ENCODE data around the gene SHD. TPM values are rescaled to one million over a fixed set of nuclear protein-coding genes. Genes with fewer than 3 reads are reported as not detected.

Gene SHD
- total and polyA plus RNA-seq, 2 of the 4 experiments (the other 2 are of a cell fraction) = not detected

DNA sequence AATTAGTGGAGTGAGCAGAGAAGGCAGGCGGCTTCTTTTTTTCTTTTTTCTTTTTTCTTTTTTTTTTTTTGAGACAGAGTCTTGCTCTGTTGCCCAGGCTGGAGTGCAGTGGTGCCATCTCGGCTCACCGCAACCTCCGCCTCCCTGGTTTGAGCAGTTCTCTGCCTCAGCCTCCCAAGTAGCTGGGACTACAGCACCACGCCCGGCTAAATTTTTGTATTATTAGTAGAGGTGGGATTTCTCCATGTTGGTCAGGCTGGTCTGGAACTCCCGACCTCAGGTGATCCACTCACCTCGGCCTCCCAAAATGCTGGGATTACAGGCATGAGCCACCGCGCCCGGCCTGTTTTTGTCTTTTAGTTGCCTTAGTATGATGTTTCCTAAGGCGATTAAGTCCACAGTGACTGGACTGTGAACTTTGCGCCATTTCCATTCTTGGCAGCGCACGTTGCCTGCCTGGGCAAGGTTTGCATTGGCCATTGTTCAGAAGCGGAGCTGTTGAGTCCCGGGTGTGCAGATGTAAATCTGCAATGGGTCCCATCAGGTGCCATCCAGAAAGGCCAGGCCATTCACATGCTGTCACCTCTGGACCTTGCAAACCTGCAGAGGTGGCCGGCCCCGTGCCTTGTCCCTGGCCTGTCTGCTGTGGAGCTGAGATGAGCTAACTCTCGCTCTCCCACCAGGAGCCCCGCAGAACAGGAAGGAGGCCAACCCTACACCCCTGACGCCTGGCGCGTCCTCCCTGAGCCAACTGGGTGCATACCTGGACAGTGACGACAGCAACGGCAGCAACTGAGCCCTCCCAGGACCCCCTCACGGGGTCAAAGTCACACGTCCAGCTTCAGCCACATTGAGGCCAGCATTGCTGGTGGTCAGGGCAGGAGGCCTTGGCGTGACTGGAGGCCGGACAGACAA lies 10.9 kb upstream of the SHD start:
- Histone ChIP-seq H3K9me3 (ENCODE audit: control insufficient read depth, insufficient read depth, low read length) (peaks cover 2% of the 10 kb centered on the region; the same call in 1 of the 2 replicates), H4K8ac (ENCODE audit: low read depth in 2 of 2, low read length in 2 of 2) (no peak overlapping the region), H2AK9ac (replicated peaks; ENCODE audit: low read depth, low read length, poor library complexity) (no peak overlapping the region), H3K4me3 (ENCODE audit: insufficient read depth, low read depth, low read length) (no peak overlapping the region), H3K56ac (ENCODE audit: extremely low read depth, insufficient read depth, low read length) (no peak overlapping the region), H3K18ac (ENCODE audit: low read depth, low read length) (no peak overlapping the region), H3K23ac (ENCODE audit: low read depth, low read length) (no peak overlapping the region), H2BK20ac (ENCODE audit: low read depth, low read length) (no peak overlapping the region), H3K4me2 (ENCODE audit: low read depth, low read length) (no peak overlapping the region), H2AFZ (replicated peaks; ENCODE audit: low read length, poor library complexity) (no peak overlapping the region), H3K27ac (ENCODE audit: insufficient read depth, low read length) (no peak overlapping the region), H4K91ac (ENCODE audit: insufficient read depth, low read depth, low read length) (no peak overlapping the region), H3K9ac (ENCODE audit: low read depth, low read length) (no peak overlapping the region), H2BK15ac (ENCODE audit: low read depth, low read length) (no peak overlapping the region), H3K4me1 (ENCODE audit: control insufficient read depth, insufficient read depth, low read length) (no peaks in the 10 kb centered on the region), H2AK5ac (ENCODE audit: low read depth, low read length) (no peak overlapping the region), H3K36me3 (ENCODE audit: control insufficient read depth, insufficient read depth, low read length) (peaks cover 21% of the 10 kb centered on the region), H4K5ac (ENCODE audit: low read depth, low read length) (no peak overlapping the region), H3K9me1 (ENCODE audit: insufficient read depth, low read length) (no peaks in the 10 kb centered on the region), H2BK5ac (ENCODE audit: low read depth, low read length, poor library complexity, severe bottlenecking) (no peak overlapping the region), H3K27me3 (ENCODE audit: control insufficient read depth, insufficient read depth, low read length) (no peaks in the 10 kb centered on the region), H3K14ac (replicated peaks; ENCODE audit: low read depth, low read length) (no peak overlapping the region), H2BK120ac (ENCODE audit: low read depth, low read length) (no peak overlapping the region), H4K20me1 (ENCODE audit: insufficient read depth, low read length) (peaks cover 6% of the 10 kb centered on the region; the same call in 1 of the 2 replicates), H3K79me1 (ENCODE audit: low read depth in 1 of 2, low read length in 2 of 2) (no peaks in the 10 kb centered on the region), H3K4ac (ENCODE audit: low read depth, low read length) (no peak overlapping the region)
- no peak for ATAC-seq (ENCODE audit: low read depth)
- BruUV-seq (replicated peaks) = no TSS peak
- intact Hi-C loops (cut with micrococcal nuclease) (loop anchor here (1.0 kb wide), 2 partner anchors 84 to 132 kb away; partner anchors contain the start of gene SH3GL1), in situ Hi-C loops (cut with MboI; ENCODE audit: low sequenced_read_pairs) (loop anchor here (5.0 kb wide), 1 partner anchor 84 kb away; no protein-coding TSS in a partner anchor), dilution Hi-C loops (cut with HindIII; ENCODE audit: low sequenced_read_pairs, unreplicated experiment) (no loop called here)
- 93% methylated on average over 13 of the region's 30 CpGs; no CpG with 5 or more reads in 1 of the 2 experiments for WGBS, 2 experiments (ENCODE audit: extremely low coverage in 2 of 2, insufficient read length in 1 of 2)
- DNase-seq = no peak
- ChIA-PET POLR2A (ENCODE audit: unreplicated experiment) (no interaction called here), CTCF (interaction anchor here (0.6 to 2.4 kb wide), 4 partner anchors 13 to 85 kb away, joined by 3 to 11 read pairs (median 6); no protein-coding TSS in a partner anchor)
- no peak for TF ChIP-seq FOS (IDR thresholded peaks at IDR 0.05; ENCODE audit: low read depth, low read length)
- TF ChIP-seq MAFK (IDR thresholded peaks at IDR 0.05; ENCODE audit: low read depth, low read length) = no peak
- TF ChIP-seq RAD21 (IDR thresholded peaks at IDR 0.05; ENCODE audit: low read length) = no peak
- no peak for TF ChIP-seq MXI1 (IDR thresholded peaks at IDR 0.05; ENCODE audit: borderline replicate concordance, low read depth, low read length)
- no peak for TF ChIP-seq CHD1 (IDR thresholded peaks at IDR 0.05; ENCODE audit: low read depth, low read length)
- no peak for TF ChIP-seq POLR2A (IDR thresholded peaks at IDR 0.05; ENCODE audit: low read depth, low read length)
- TF ChIP-seq RCOR1 (IDR thresholded peaks at IDR 0.05; ENCODE audit: insufficient replicate concordance, low read length) = no peak
- no peak for TF ChIP-seq NFE2L2 (IDR thresholded peaks at IDR 0.05; ENCODE audit: low read depth, low read length)
- TF ChIP-seq RFX5 (IDR thresholded peaks at IDR 0.05; ENCODE audit: low read depth, low read length) = no peak
- no peak for TF ChIP-seq BHLHE40 (IDR thresholded peaks at IDR 0.05; ENCODE audit: low read depth, low read length)
- TF ChIP-seq ELK1 (IDR thresholded peaks at IDR 0.05; ENCODE audit: borderline replicate concordance, low read depth, low read length) = no peak
- TF ChIP-seq, protein P1, sequence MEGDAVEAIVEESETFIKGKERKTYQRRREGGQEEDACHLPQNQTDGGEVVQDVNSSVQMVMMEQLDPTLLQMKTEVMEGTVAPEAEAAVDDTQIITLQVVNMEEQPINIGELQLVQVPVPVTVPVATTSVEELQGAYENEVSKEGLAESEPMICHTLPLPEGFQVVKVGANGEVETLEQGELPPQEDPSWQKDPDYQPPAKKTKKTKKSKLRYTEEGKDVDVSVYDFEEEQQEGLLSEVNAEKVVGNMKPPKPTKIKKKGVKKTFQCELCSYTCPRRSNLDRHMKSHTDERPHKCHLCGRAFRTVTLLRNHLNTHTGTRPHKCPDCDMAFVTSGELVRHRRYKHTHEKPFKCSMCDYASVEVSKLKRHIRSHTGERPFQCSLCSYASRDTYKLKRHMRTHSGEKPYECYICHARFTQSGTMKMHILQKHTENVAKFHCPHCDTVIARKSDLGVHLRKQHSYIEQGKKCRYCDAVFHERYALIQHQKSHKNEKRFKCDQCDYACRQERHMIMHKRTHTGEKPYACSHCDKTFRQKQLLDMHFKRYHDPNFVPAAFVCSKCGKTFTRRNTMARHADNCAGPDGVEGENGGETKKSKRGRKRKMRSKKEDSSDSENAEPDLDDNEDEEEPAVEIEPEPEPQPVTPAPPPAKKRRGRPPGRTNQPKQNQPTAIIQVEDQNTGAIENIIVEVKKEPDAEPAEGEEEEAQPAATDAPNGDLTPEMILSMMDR (conservative IDR thresholded peaks at IDR 0.05; ENCODE audit: low read depth, low read length) = no peak
- TF ChIP-seq CEBPB (IDR thresholded peaks at IDR 0.05; ENCODE audit: low read depth, low read length) = no peak
- no peak for TF ChIP-seq SMC3 (IDR thresholded peaks at IDR 0.05; ENCODE audit: low read depth, low read length)
- TF ChIP-seq MAZ (IDR thresholded peaks at IDR 0.05; ENCODE audit: borderline replicate concordance, low read depth, low read length) = no peak
